ENCODE data around the gene PKIG.

DNA sequence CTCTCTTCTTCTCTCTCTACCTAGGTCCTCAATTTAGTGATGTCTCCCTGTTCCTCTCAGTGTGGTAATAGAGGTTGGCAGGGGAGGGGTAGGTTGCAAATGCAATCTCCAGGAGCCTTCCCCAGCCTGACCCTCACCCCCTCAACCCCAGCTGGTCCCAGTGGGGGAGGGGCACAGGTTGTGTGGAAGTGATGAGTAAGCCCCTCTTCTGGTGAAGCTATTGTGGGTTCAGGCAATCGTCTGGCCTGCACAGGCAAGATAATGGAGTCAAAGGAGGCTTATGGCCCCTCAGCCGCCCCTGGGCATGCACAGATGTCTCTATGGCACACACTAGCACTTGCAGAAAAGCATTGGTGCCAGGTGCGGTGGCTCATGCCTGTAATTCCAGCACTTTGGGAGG lies 79.9 kb downstream of the PKIG start:
- TF ChIP-seq ARNT (IDR thresholded peaks at IDR 0.05) (no peak), FOXK2 (IDR thresholded peaks at IDR 0.05) (no peak), SP1 (IDR thresholded peaks at IDR 0.05) (no peak), ZNF384 (IDR thresholded peaks at IDR 0.05) (no peak), BHLHE40 (IDR thresholded peaks at IDR 0.05; ENCODE audit: borderline replicate concordance) (no peak), CTBP1 (IDR thresholded peaks at IDR 0.05; ENCODE audit: borderline replicate concordance) (no peak), NFRKB (IDR thresholded peaks at IDR 0.05) (no peak), FOXM1 (IDR thresholded peaks at IDR 0.05; ENCODE audit: borderline replicate concordance) (no peak), FOXA1 (IDR thresholded peaks at IDR 0.05) (no peak), TARDBP (IDR thresholded peaks at IDR 0.05) (no peak), SUZ12 (IDR thresholded peaks at IDR 0.05) (no peak), L3MBTL2 (conservative IDR thresholded peaks at IDR 0.05) (no peak)
- TF ChIP-seq, protein P1, sequence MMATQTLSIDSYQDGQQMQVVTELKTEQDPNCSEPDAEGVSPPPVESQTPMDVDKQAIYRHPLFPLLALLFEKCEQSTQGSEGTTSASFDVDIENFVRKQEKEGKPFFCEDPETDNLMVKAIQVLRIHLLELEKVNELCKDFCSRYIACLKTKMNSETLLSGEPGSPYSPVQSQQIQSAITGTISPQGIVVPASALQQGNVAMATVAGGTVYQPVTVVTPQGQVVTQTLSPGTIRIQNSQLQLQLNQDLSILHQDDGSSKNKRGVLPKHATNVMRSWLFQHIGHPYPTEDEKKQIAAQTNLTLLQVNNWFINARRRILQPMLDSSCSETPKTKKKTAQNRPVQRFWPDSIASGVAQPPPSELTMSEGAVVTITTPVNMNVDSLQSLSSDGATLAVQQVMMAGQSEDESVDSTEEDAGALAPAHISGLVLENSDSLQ (IDR thresholded peaks at IDR 0.05): no peak

Measured in HEK293T (cell line).